Pancreas (tissue), 10 donors: ENCODE measurements around the gene POLE3. TPM values are rescaled to one million over a fixed set of nuclear protein-coding genes. Genes with fewer than 3 reads are reported as not detected.
"Not testable (repeated sequence)": the region's sequence is repeated elsewhere in the genome, so short reads cannot be mapped to it uniquely, and the experiment has no call there.

Experiments used
- ATAC-seq, 4 donors: fragments of 200-7000 bp; cut with Tn5 transposase; one replicate each; pipeline versions ENCODE4 v1.8.0 to v1.9.1; 2020; ENCODE audit warnings: mild to moderate bottlenecking in 4 of 4, moderate library complexity in 4 of 4
- DNase-seq, 6 donors: peaks; one replicate each; pipeline ENCODE4 v3.0.0-alpha.2; 2020
- FAIRE-seq: peaks from 2 replicates; lab custom pipeline; 2012; peaks lifted over from hg19 to GRCh38; lab: Jason Lieb, UNC
- H3K27ac ChIP-seq, 4 donors: fragments of 200-600 bp; sonication (generic); 1 replicate in 3 of 4; 2 replicates in 1 of 4; pipeline versions ENCODE4 v1.5.0 to v1.8.0; 2020
- H3K27me3 ChIP-seq, 4 donors: fragments of 200-600 bp; one replicate each; pipeline ENCODE4 v1.8.0; 2021
- H3K36me3 ChIP-seq, 3 donors: fragments of 200-600 bp; sonication (generic) in 1 of 3; one replicate each; pipeline versions ENCODE4 v1.5.0 to v1.8.0; 2020 to 2021
- H3K4me1 ChIP-seq, 3 donors: fragments of 200-600 bp; one replicate each; pipeline ENCODE4 v1.8.0; 2021
- H3K4me3 ChIP-seq, 4 donors: fragments of 200-600 bp; sonication (generic) in 2 of 4; one replicate each; pipeline versions ENCODE4 v1.5.0 to v1.8.0; 2020 to 2021
- H3K9me3 ChIP-seq, 4 donors: fragments of 200-600 bp; one replicate each; pipeline ENCODE4 v1.8.0; 2021
- WGBS, 2 donors: extraction: QIAGEN DNeasy Blood & Tissue Kit; methylation state at CpG; one replicate each; pipeline ENCODE4 v1.1.7; 2013; 5-methylcytosine and 5-hydroxymethylcytosine counted together
- intact Hi-C, 3 donors: fragments of 100-400 bp; cut with DNase I; formaldehyde crosslinking; loops; one replicate each; pipeline versions ENCODE4 v1.11.1 to v1.14.2; 2022
- polyA plus RNA-seq, 2 donors: library from polyadenylated mRNA; stranded (reverse); fragments of 200-250 nt; gene quantifications; one replicate each; pipeline ENCODE4 v1.2.3, GENCODE V29; 2013
- total RNA-seq, 6 donors: library from RNA; stranded (reverse); fragmentation: NEBNext Ultra II Directional in 4 of 6; extraction: Animal tissue kit (Norgen Biotek cat#: 25700) in 4 of 6; gene quantifications; one replicate each; pipeline versions ENCODE4 v1.2.1 to v1.2.4, GENCODE V29; 2021 to 2023
- TF ChIP-seq, protein P1 (sequence below), 4 donors: fragments of 200-600 bp; sonication (generic) in 3 of 4; IDR thresholded peaks; one replicate each; pipeline versions ENCODE4 v1.5.0 to v1.8.0; 2021; ENCODE audit warnings: antibody characterized with exemption in 4 of 4
- donor health status: healthy with polysubstance abuse.
- donor health status: DM: no; HTN: no; CAD: no; lungs with moderate emphysema.
- donor health status: DM: no; HTN: no; CAD: no.
- donor health status: control.
- donor health status: control.
- donor health status: Bipolar disorder and iron deficiency.
- donor health status: DM: yes; HTN: yes; CAD: no.
- donor health status: DM: no; HTN: no; CAD: no.
- donor health status: DM: no; HTN: no; CAD: no.
- donor health status: DM: yes; HTN: yes; CAD: no.

POLE3 gene
- total and polyA plus RNA-seq, 8 donors, result 8.7 to 19.1 (median 13.3) TPM

DNA sequence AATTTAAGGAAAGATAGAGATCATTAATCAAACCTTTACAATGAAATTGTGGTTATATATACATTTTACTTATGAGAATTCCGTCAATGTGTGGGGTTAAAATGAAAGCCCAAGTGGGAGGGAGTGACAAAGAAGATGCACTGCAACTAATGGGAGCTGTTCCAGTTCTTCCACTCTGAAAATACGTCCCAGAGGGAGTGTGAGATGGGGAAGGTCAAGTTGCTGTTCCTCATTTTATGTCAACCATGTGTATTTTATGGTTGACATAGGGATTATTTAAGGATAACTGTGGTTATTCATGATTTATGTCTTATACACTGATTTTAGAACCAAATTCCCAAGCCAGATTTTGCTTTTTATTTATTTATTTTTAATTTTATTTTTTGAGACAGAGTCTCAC is 38.9 kb upstream of the POLE3 start:
- no peak for FAIRE-seq
- Histone ChIP-seq H3K27ac (no peak overlapping the region), H3K36me3 (no peaks in the 10 kb centered on the region), H3K4me3 (no peak overlapping the region), H3K4me1 (no peaks in the 10 kb centered on the region), H3K9me3 (no peaks in the 10 kb centered on the region), H3K27me3 (no peaks in the 10 kb centered on the region)
- TF ChIP-seq, protein P1, sequence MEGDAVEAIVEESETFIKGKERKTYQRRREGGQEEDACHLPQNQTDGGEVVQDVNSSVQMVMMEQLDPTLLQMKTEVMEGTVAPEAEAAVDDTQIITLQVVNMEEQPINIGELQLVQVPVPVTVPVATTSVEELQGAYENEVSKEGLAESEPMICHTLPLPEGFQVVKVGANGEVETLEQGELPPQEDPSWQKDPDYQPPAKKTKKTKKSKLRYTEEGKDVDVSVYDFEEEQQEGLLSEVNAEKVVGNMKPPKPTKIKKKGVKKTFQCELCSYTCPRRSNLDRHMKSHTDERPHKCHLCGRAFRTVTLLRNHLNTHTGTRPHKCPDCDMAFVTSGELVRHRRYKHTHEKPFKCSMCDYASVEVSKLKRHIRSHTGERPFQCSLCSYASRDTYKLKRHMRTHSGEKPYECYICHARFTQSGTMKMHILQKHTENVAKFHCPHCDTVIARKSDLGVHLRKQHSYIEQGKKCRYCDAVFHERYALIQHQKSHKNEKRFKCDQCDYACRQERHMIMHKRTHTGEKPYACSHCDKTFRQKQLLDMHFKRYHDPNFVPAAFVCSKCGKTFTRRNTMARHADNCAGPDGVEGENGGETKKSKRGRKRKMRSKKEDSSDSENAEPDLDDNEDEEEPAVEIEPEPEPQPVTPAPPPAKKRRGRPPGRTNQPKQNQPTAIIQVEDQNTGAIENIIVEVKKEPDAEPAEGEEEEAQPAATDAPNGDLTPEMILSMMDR (IDR thresholded peaks at IDR 0.05), result no peak
- intact Hi-C loops, result loop anchor here (5.0 to 10.0 kb wide), 3 partner anchors 138 to 205 kb away; no protein-coding TSS in a partner anchor
- WGBS, 2 donors, result 61 to 71% methylated on average over 2 of the region's 2 CpGs
- no peak for DNase-seq
- no peak for ATAC-seq

DNA sequence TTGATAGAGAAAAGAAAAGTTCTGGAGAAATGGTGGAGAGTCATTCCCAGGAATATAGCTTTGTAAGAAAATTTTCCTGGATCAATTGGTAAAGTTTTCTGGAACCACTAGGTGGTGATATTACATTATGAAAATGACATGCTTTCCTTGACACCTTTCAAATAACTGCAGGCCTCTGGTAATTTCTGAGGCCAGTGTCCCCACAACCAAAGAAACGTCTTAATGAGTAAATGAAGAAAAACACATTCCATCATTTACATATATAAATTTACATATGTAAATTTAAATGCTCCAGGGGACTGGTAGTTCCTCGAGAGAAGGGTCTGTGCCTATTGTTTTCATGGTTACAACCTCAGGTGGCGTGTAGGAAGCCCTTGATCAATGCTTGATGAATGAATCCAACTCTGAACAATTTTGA is 35.9 kb upstream of the POLE3 start:
- FAIRE-seq (peak; percentile 76), ATAC-seq (peak; percentile 64 to 85 (median 78))
- no peak overlapping the region for H3K27ac ChIP-seq

DNA sequence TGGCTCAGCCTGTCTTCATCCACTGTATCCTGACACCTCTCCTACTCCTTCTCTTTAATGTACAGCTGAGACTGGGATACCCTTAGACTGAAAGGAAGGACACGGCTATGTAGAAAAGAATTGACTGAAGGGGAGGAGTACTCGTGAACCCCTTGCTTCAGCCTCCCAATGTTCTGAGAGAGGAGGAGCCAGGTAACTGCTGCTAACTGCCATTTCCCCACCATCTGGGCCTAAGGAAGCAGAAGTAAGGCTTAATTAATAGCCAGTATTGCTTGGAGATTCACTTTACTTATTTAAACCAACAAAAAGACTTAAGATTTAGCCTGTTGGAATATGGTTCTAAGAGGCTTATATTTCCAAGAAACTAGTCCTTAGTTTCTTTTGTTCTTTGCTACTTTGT is 34.3 kb upstream of the POLE3 start:
- 79 to 83% methylated on average over 2 of the region's 2 CpGs for WGBS, 2 donors
- TF ChIP-seq, protein P1 (IDR thresholded peaks at IDR 0.05), result no peak
- no peaks in the 10 kb centered on the region for H3K27me3 ChIP-seq
- H3K4me3 ChIP-seq, result no peak overlapping the region
- FAIRE-seq, result no peak
- no peaks in the 10 kb centered on the region for H3K9me3 ChIP-seq
- intact Hi-C loops, result loop anchor here (5.0 to 10.0 kb wide), 3 partner anchors 143 to 210 kb away; no protein-coding TSS in a partner anchor
- ATAC-seq, result no peak
- H3K36me3 ChIP-seq, result no peaks in the 10 kb centered on the region
- H3K4me1 ChIP-seq, result no peaks in the 10 kb centered on the region
- DNase-seq, result no peak
- no peak overlapping the region for H3K27ac ChIP-seq

More for the DNA sequence above, 35.9 kb upstream of the POLE3 start:
- DNase-seq, result no peak
- Histone ChIP-seq H3K4me1 (no peaks in the 10 kb centered on the region), H3K4me3 (no peak overlapping the region), H3K36me3 (no peaks in the 10 kb centered on the region), H3K27me3 (no peaks in the 10 kb centered on the region), H3K9me3 (no peaks in the 10 kb centered on the region)
- TF ChIP-seq, protein P1 (IDR thresholded peaks at IDR 0.05), result peak; percentile 41 to 59 (median 52)
- WGBS, 2 donors, result 55 to 60% methylated on average over 3 of the region's 3 CpGs
- intact Hi-C loops, result loop anchor here (2.0 to 10.0 kb wide), 4 partner anchors 141 to 208 kb away; no protein-coding TSS in a partner anchor

DNA sequence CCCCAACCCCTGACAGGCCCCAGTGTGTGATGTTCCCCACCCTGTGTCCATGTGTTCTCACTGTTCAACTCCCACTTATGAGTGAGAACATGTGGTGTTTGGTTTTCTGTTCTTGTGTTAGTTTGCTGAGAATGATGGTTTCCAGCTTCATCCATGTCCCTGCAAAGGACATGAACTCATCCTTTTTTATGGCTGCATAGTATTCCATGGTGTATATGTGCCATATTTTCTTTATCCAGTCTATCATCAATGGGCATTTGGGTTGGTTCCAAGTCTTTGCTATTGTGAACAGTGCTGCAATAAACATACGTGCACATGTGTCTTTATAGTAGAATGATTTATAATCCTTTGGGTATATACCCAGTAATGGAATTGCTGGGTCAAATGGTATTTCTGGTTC is 27.2 kb upstream of the POLE3 start:
- H3K4me3 ChIP-seq, intact Hi-C loops, ATAC-seq, H3K36me3 ChIP-seq, H3K27me3 ChIP-seq, H3K4me1 ChIP-seq, DNase-seq, H3K9me3 ChIP-seq, H3K27ac ChIP-seq, FAIRE-seq: not testable (repeated sequence)
- 93 to 94% methylated on average over 1 of the region's 1 CpG for WGBS, 2 donors

DNA sequence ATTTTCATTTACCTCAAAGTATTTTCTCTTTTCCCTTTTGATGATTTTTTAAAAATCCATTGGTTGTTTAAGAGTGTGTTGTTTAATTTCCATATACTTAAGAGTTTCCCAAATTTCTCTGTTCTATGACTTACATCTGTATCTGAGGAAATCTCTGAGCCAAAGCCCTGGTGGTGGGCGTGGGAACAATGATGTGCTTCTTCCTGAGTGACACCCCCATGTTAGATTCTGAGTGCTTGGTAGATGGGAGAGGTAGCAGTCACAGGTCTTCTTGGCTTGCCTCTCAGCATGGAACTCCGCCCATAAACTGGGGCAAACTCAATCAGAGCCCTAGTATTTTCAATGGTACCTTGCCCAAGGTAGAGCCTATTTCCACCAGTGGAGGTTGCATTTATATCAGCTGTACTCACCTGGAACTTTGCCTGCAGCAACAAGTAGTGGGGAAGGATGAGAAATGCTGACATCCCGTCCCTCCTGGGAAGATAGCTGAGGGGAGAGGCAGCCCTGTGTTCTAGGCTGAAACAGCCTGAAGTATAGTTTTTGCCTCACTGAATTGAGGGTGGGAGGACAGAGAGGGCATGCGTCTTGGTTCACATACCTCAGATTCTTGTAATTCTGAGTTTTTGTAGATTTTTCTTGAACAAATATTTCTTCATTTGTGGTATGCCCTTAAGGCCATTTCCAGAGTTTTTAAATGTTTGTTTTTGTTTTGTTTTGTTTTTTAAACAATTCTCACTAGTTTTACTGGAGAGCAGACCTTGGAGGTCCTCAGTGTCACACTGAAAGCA is 26.4 kb upstream of the POLE3 start:
- TF ChIP-seq, protein P1 (IDR thresholded peaks at IDR 0.05), result no peak
- no peak for DNase-seq
- Histone ChIP-seq H3K4me3 (no peak overlapping the region), H3K9me3 (no peaks in the 10 kb centered on the region), H3K27me3 (no peaks in the 10 kb centered on the region), H3K36me3 (no peaks in the 10 kb centered on the region), H3K27ac (no peak overlapping the region), H3K4me1 (no peaks in the 10 kb centered on the region)
- intact Hi-C loops, result no loop called here
- FAIRE-seq, result no peak
- ATAC-seq, result no peak
- WGBS, 2 donors, result 73 to 79% methylated on average over 4 of the region's 4 CpGs
